Medulla oblongata (tissue), 1 donor: ENCODE measurements around the gene ACTR10.

Experiments
- DNase-seq: peaks from one replicate; pipeline ENCODE4 v3.0.0-alpha.2; 2015; ENCODE audit errors: extremely low spot score

The ACTR10 gene

GRCh38 chr14:58281969-58282368, 82.0 kb downstream of the ACTR10 start:
- no peak for DNase-seq

GRCh38 chr14:58282925-58283593, 83.1 kb downstream of the ACTR10 start:
- DNase-seq = no peak

GRCh38 chr14:58283730-58284129, 83.8 kb downstream of the ACTR10 start:
- no peak for DNase-seq

DNA sequence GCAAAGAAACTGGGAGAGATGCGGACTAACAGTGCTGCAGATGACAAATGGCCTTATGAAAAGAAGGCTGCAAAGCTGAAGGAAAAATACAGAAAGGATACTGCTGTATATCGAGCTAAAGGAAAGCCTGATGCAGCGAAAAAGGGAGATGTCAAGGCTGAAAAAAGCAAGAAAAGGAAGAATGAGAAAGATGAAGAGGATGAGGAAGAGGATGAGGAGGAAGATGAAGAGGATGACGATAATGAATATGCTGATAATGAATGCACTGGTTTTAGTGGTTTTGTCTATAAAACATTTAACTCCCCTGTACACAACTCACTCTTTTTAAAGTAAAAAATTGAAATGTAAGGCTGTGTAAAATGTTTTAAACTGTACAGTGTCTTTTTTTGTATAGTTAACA, 85.2 kb downstream of the ACTR10 start:
- no peak for DNase-seq
